HG03095 (cell line): ENCODE results near the gene C16orf95.
"Not testable (repeated sequence)": the region's sequence is repeated elsewhere in the genome, so short reads cannot be mapped to it uniquely, and the experiment has no call there.

Experiments
- ATAC-seq: cut with Tn5 transposase; IDR thresholded peaks from one replicate; pipeline ENCODE4 v1.9.1; 2021; ENCODE audit warnings: moderate library complexity; ENCODE audit not compliant: unreplicated experiment

C16orf95 gene, protein sequence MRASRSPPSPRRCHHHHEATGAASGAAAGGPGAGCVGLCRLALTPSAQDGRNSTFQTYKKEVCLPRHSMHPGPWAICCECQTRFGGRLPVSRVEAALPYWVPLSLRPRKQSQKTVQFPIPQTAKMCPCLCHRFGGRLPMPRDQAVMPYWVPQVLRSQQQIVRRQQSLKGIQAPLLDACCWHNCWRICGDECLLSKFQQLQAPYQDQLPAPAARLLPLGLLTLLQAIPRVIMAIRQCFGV

DNA sequence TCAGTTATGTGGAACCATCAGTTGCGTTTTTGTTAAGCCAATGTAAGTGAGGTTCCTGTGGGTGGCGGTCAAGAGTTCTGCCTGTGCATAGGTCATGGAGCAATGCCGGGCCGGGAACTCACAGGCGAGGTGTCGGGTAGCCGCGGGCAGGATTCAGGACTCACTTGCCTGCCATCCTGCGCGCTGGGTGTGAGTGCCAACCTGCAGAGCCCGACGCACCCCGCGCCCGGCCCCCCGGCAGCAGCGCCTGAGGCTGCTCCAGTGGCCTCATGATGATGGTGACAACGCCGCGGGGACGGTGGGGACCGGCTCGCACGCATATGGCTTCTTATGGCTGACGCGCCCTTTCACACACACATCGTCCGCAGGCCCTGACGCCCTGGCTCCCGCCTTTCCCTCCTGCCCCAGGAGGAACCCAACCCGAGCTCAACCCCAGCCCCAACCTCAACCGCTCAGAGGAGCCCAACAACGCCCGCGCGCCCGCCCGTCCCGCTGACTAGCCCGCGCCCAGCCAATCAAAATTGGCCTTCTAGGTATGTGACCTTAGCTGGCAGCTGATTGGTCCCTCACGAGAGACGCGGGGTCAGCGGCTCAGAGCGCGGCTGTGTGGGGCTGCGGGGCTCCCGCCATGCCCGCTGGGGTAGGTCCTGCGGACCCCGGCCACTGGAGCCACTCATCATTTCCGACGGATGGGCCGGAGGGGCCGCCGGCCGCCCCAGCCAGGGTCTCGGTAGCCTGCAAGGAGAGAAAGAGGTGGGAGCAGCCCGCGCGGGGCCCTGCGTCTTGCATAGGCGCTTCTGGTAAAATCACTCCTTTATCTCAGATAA, at the start of gene C16orf95:
C16orf95 (minus strand) TSS at position 470 of the 827 bp plus-strand sequence; CDS start at position 320, 150 bp downstream.
- peak; percentile 81 for ATAC-seq

DNA sequence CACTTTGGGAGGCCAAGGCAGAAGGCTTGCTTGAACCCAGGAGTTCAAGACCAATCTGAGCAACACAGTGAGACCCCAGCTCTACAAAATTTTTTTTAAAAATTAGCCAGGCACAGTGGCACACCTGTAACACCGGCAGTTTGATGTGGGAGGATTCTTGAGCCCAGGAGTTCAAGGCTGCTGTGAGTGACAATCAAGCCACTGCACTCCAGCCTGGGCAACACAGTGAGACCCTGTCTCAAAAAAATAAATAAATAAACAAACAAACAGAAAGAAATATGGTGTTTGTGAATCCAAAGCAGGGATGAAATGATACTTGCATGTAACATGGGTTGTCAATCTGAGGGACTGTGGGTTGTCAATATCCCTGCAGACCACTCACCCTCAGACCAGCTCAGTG, 49.7 kb upstream of the C16orf95 start:
- no peak for ATAC-seq

DNA sequence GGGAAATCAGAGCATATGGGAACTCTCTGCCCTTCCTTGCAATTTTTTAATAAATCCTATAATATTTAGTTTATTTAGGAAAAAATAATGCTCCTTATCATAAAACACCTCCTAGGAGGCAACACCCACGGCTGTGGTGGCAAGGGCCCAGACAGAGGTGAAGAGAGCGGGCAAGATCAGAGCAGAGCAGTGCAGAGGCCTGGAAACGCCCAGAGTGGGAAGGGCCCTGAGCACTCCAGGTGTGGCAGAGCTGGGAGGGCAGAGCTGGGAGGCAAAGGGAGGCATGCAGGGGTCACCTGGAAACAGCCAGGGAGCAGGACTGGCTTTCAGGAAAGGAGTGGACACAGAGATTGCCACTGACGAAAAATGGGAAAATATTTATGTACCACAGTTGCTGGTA, 49.1 kb upstream of the C16orf95 start:
- ATAC-seq = no peak

DNA sequence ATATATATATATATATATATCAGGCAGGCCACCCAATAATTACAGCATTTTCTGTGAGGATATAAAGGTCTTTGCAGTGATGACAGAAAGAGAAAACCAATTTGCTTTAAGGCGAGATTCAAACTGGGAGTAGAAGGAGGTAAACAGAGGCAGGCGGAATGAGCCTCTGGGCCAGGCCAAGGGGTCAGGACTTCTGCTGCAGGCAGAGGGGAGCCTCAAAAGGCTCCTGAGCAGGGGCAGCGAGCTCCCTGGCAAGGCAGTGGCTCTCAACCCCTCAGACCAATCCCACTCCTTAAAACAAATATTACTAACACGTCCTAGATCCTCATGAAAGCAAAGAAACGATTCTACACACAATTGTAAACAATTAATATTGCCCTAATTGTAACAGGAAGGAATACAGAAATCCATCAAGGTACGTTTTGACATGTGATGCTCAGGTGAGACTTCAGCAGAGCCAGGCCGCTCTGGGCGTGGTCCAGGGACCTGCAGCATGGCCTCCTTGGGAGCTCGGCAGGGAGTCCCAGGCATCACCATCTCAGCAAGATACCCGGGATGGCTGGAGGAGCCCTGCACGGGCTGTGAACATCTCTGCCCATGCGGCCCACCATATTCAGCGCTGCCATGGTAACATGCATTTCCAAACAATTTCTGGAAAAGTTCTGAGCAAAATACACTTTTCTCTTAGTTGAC, 48.0 kb upstream of the C16orf95 start:
- ATAC-seq = no peak

DNA sequence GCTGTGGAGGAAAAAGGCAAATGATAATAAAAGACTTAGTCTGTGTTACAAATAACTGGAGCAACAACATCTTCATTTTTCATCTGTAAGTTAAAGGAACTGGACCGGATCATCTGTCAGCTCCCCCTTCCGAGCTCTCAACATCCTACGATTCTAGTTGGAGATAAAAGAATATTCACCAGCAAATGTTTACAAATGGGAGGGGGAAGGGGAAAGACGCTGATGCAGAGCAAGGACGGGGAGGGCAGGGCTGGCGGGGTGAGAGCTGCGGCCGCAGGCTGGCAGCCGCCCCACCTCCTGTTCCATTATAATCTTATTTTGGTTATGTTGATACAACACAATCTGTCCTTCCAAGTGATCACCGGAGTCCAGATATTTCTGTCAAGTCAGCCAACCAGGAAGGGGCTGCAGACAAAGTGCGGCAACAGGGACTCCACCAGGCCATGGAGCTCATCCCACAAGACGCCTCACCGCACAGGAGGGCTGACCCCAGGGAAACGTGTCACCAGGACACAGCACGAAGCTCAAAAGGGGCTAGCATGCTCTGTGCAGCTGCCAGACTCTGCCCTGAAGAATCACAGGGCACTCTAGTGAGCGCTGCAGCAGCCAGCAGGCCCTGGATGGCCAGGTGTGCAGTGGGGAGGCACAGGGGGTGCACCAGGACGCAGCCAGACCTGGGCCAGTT, 46.7 kb upstream of the C16orf95 start:
- ATAC-seq = no peak

DNA sequence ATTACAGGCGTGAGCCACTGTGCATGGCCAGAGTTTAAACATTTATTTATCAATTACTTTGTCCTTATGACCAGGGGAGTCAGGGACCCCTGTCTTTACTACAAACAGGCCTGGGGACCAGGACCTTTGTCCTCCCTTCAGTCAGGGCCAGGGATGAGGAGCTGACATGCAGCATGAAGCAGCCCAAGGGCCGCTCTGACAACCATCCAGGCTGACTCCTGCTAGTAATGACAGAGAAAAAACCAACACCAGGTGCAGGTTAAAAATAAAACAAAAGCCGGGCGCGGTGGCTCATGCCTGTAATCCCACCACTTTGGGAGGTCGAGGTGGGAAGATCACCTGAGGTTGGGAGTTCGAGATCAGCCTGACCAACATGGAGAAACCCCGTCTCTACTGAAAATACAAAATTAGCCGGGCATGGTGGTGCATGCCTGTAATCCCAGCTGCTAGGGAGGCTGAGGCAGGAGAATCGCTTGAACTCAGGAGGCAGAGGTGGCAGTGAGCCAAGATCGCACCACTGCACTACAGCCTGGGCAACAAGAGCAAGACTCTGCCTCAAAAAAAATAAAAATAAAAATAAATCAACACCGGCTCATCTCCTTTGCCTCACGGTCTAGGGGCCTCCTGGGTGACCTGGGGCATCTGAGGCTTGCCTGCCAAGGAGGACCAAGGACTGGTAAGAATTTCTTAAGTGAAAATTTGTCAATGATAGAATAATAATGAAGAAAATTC, 45.8 kb upstream of the C16orf95 start:
- ATAC-seq = not testable (repeated sequence)

DNA sequence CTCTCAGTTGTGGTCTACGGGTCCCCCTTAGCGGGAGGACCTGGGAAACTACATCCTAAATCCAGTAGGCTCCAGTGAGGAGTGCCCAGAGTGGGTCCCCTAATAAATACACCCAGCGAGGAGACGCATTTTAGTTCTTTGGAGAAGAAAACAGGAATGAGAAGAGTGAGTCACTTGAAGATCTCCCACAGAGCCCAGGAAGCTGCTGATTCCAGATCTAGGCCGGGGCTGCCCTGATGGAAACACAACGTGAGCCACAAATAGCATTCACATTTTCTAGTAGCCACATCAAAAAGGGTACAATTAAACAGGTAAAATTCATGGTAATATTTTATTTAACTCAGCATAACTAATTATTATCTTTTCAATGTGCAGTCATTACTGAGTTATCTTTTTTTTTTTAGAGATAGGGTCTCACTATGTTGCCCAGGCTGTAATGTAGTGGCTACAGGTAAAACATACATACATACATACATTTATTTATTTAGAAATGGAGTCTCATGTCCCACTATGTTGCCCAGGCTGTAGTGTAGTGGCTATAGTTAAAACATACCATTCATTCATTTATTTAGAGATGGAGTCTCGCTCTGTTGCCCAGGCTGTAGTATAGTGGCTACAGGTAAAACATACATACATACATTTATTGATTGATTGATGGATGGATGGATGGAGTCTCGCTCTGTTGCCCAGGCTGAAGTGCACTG, 44.9 kb upstream of the C16orf95 start:
- no peak for ATAC-seq

DNA sequence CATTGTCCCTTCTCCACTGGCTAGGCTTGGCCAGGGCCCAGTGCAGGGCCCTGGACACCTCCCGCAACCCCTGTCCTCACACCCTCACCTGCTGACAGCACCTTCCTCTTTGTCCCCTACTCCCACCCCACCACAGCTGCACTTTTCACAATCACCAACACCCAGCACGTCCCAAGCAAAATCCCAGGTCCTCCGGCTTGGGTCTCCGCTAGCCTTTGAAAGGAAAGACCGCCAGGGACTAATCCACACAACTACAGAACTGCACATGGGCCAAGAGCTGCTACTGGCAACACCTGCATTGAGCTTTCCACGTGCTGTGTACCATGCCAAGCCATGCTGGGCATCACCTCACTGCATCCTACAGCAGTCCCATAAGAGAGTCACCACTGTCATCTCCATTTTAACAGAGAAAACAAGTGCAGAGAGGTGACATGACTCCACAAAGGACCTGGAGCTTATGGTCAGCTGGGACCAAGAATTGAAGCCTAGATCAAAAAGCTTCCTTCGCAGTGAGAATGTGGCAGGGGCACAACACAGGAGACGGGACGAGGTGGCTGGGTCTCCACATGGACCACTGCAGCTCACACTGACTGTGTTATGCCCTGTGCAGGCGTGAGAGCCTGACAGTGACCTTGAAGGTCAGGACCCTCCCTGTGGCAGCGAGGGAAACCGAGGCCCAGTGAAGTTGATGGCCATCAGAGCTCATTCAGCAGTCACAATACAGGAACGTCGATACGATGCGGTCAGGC, 43.8 kb upstream of the C16orf95 start:
- no peak for ATAC-seq

DNA sequence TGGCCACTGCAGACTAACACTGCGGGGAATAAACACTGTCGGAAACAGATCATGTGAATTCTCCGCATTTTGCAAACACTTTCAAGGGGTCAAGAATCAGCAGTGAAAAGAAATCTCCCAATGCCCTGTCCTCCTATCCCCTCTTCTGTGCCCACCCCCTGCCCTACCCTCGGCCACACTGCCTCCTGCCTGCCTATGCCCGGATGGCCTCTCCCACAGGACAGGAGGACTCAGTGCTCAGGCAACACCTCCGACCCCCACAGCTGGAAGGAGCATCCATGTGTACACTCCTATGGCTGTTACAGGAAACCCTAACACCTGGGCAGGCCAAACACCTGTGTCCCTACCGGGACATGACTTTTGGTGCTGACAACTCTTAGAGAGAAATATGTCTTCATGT, 41.9 kb upstream of the C16orf95 start:
- ATAC-seq = no peak

DNA sequence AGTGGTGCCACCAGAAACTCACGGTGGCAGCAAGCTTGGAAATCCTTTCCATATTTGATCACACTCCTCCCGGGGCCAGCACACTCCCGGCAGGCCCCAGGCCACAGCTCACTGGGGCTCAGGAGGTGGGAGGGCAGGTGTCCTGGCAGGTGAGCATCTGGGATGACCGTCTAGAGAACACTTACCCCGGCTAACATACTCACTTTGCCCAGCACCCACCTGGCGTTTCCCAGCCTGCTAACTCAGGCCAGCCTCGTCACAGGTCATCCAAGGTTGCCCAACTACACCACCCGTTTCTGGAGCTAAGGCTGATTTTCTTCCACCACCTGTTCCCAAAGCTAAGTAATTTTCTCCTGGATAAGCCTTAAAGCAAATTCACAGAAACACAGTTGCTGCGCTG, 41.5 kb upstream of the C16orf95 start:
- ATAC-seq = no peak

DNA sequence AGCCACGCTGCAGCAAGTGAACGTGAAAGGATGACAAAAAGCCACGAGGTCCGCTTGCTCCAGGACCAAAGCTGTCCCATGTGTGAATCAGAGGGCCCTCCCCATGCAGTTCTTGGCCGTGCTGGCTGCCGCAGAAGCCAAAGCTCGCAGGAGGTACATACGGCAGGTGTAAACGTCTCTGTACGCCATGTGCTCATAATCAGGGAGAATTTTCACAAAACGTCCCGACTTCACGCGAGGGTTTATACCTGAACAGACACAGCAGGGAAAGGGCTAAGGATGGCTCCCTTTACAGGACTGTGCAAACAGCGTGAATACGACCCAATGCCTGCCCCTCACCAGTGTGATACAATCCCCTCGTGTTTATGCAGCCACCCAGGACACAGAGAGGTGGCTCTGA, 41.1 kb upstream of the C16orf95 start:
- ATAC-seq = no peak

DNA sequence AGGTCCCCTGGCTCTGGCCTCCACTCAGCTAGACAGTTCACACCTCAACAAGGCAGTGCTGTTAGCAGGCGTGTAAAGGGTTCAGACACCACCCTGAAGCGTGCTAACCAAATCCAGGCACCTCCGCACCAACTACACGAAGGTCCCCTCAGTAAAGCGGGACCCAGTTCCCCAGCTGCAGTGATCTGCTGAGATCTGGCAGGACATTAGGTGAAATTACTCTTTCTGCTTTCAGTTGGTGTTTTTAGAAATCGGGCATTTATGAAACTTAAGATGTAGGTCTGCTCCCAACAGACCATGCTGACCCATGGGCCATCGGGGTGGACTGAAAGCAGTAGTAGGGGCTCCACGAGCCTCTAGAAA, 39.3 kb upstream of the C16orf95 start:
- ATAC-seq = no peak

DNA sequence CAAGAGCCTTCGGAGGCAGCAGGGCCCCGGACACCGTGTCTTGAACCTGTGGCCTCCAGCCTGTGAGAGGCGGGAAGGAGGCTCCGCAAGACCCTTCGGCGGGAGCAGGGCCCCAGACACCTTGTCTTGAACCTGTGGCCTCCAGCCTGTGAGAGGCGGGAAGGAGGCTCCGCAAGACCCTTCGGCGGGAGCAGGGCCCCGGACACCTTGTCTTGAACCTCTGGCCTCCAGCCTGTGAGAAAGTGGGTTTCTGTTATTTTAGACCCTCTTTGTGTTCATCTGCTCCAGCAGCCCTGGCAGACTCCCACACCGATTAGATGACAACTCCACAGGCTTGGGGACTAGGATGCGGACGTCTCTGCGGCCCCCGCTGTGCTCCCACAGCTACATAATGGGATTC, 36.4 kb upstream of the C16orf95 start:
- ATAC-seq = no peak

DNA sequence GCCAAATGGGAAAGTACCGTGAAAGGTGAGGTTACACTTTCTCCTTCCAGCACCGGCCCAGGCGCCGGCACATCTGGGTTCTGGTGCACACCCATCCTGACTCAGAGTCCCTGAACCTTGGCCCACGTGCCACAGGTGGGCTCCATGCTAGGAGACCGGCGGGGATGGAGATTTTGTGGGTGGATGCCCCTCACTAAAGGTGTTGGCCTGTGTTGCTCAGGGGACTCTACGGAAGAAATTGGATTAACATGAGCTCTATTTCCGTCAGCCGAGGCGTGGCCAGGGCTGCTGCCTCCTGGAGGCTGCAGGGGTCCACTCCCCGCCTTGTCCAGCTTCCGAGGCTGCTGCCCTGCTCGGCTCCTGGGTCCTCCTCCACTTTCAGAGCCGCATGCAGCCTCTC, 35.6 kb upstream of the C16orf95 start:
- no peak for ATAC-seq

DNA sequence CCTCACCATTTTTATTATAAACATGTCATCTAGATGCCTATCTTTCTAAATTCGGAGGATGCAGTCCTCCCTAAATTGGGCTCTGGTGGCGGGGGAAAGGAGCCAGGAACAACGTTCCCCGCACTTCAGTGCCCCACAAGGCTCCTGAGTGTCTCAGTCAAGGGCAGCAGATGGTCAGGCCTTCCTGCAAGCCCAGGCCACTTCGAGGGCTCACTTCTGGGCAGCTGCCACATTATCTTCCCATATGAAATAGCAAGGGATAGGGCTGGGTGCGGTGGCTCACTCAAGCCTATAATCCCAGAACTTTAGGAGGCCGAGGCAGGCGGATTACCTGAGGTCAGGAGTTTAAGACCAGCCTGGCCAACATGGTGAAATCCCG, 34.1 kb upstream of the C16orf95 start:
- no peak for ATAC-seq

DNA sequence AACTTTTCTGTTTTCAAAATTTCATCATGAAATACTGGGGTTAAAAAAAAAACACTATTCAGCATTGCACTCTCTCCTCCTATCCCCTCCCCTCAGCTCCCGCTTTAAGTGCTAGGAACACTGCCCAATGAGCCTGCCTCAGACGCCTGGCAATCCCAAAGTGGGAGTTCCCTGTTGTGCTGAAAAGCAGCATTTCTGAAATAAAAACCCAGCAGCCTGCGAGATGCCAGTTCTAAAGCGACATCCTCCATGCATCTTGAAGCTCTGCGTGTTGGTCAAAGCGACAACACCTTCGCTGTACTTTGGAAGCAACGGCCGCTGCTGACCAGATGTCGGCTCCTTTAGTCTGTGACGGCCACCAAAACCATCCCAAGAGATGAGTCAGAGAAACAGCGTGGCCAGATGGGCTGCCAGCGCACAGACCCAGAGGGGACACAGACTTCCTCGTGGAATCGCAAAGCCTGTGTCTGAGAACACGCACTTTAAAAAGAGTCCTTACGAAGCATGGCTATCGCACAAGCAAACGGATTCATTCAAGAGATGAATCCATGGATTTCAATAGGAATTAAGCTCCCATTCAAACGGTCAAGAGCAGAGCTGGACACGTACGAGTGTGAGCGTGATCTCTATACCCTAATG, 33.6 kb upstream of the C16orf95 start:
- ATAC-seq = no peak

DNA sequence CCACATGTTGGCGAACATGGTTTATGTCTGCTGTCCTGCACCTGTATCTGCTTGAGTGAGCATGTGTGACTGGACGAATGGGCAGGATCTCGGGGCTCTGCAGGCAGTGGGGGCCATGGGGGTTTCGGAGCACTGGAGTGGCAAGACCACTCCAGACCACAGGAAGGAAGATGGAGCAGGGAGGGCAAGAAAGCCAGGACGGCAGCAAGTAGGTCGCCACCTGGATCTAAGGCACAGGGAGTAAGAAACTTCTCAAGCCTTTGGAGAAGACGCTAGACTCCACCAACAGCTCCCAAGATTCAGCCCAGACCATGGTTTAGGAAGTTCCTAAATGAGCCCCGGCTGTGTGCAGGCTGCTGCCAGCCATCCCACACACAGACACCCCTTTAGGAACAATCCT, 32.8 kb upstream of the C16orf95 start:
- no peak for ATAC-seq

DNA sequence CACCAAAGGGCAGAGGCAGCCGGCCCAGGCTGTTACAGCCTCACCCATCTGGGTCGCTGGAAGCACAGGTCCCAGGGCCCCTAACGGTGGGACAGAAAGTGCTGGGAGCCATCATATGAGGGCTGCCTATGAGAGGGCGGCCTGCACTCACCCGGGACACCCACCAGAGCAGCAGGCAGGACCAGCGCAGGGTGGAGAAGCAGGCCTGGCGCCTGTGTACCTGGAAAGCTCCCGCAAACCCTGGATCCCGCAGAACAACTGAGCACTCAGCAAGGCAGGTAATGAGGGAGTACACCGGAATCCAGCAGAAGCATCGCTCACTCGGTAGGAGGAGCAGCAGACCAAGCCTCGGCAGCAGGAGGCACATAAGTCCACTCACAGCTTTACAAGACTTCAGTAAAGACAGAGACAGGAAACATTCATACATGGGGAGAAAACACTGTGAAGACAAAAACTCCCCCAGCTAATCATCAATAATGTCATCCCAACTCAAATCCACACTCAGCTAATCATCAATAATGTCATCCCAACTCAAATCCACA, 31.5 kb upstream of the C16orf95 start:
- ATAC-seq = no peak
